CD4-positive, alpha-beta memory T cell (primary cell): ENCODE measurements around the gene TRPC4. TPM values are rescaled to one million over a fixed set of nuclear protein-coding genes. Genes with fewer than 3 reads are reported as not detected.

ENCODE experiments used
- CTCF ChIA-PET: fragments of 350-600 bp; sonication (Branson Sonifier 250); formaldehyde crosslinking; loops from one replicate; lab custom pipeline; 2021; ENCODE audit warnings: inconsistent platforms; ENCODE audit not compliant: partially characterized antibody; lab: Charles Lee
- POLR2A ChIA-PET: fragments of 350-600 bp; sonication (Branson Sonifier 250); formaldehyde crosslinking; loops from one replicate; lab custom pipeline; 2021; ENCODE audit not compliant: partially characterized antibody; lab: Charles Lee
- DNase-seq, 5 donors: peaks; one replicate each; pipeline versions ENCODE4 v3.0.0 to v3.0.0-alpha.2; 2020 to 2022; ENCODE audit warnings: mixed read lengths in 1 of 5
- H3K27ac ChIP-seq: one replicate; pipeline ENCODE4 v1.7.0; 2013; ENCODE audit warnings: low read depth, low read length
- H3K27me3 ChIP-seq: 2 replicates; pipeline ENCODE4 v1.7.0; 2013; ENCODE audit warnings: mild to moderate bottlenecking, low read length, moderate library complexity; ENCODE audit not compliant: insufficient read depth
- H3K36me3 ChIP-seq: 2 replicates; pipeline ENCODE4 v1.7.0; 2013; ENCODE audit warnings: mild to moderate bottlenecking, low read length, moderate library complexity; ENCODE audit not compliant: insufficient read depth
- H3K4me1 ChIP-seq: 2 replicates; pipeline ENCODE4 v1.7.0; 2013; ENCODE audit warnings: mild to moderate bottlenecking, low read length, moderate library complexity; ENCODE audit not compliant: insufficient read depth
- H3K4me3 ChIP-seq, 2 donors: one replicate each; pipeline ENCODE4 v1.7.0; 2013; ENCODE audit warnings: low read length in 2 of 2, mild to moderate bottlenecking in 1 of 2
- H3K9me3 ChIP-seq, 2 donors: one replicate each; pipeline ENCODE4 v1.7.0; 2013; ENCODE audit warnings: low read length in 2 of 2, control low read depth in 1 of 2; ENCODE audit not compliant: control insufficient read depth in 1 of 2
- H3K27ac Mint-ChIP-seq, 7 donors: one replicate each; pipeline ENCODE4 v1.8.0; 2020 to 2021; ENCODE audit warnings: mixed read lengths in 7 of 7, mild to moderate bottlenecking in 6 of 7, inconsistent platforms in 3 of 7, moderate library complexity in 3 of 7
- H3K27me3 Mint-ChIP-seq, 2 donors: one replicate each; pipeline ENCODE4 v1.8.0; 2020 to 2021; ENCODE audit warnings: mixed read lengths in 2 of 2
- H3K36me3 Mint-ChIP-seq, 2 donors: one replicate each; pipeline ENCODE4 v1.8.0; 2020 to 2021; ENCODE audit warnings: mixed read lengths in 2 of 2, inconsistent platforms in 1 of 2, mild to moderate bottlenecking in 1 of 2
- H3K4me1 Mint-ChIP-seq, 4 donors: one replicate each; pipeline ENCODE4 v1.8.0; 2020 to 2021; ENCODE audit warnings: mixed read lengths in 4 of 4, mild to moderate bottlenecking in 1 of 4
- H3K4me3 Mint-ChIP-seq, 8 donors: one replicate each; pipeline ENCODE4 v1.8.0; 2020 to 2021; ENCODE audit warnings: mixed read lengths in 8 of 8, mild to moderate bottlenecking in 7 of 8, moderate library complexity in 6 of 8, inconsistent platforms in 3 of 8
- H3K9me3 Mint-ChIP-seq, 8 donors: one replicate each; pipeline ENCODE4 v1.8.0; 2020 to 2021; ENCODE audit warnings: mixed read lengths in 8 of 8, mild to moderate bottlenecking in 5 of 8, inconsistent platforms in 3 of 8, moderate library complexity in 1 of 8
- intact Hi-C: fragments of 100-400 bp; cut with micrococcal nuclease; formaldehyde crosslinking; loops from one replicate; pipeline ENCODE4 v1.15.1; 2023
- polyA plus RNA-seq, 2 donors: library from polyadenylated mRNA; unstranded; fragments of 300-500 nt; fragmentation: Illumina TruSeq; gene quantifications; one replicate each; pipeline ENCODE4 v1.2.3, GENCODE V29; 2021
- total RNA-seq, 2 experiments: library from RNA; stranded (reverse); gene quantifications; one replicate each; pipeline ENCODE4 v1.2.3, GENCODE V29; 2021

The TRPC4 gene
- total and polyA plus RNA-seq, 4 experiments from 2014 or later, result not detected

DNA sequence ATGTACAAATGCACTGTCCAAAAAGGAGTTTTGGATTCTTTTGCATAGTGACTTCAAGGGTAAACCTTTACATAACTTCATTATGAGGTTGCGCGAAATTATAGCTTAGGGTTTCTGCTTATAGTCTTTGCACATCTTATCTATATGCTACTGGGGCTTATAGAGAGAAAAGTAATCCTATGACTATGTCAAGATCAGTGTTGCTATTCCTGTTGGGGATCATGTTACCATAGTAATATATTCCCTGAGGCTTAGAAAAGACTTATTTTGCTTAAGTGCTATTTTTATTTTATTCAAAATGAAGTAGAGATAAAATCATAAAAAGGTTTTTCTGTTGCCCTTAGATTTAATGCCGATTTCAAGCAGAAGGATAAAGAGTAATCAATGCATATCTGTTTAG lies 256.3 kb downstream of the TRPC4 start:
- Histone ChIP-seq H3K4me1 (no peaks in the 10 kb centered on the region), H3K4me3 (no peak overlapping the region), H3K9me3 (no peaks in the 10 kb centered on the region), H3K27ac (no peak overlapping the region), H3K27me3 (no peaks in the 10 kb centered on the region), H3K36me3 (no peaks in the 10 kb centered on the region)
- Mint-ChIP-seq H3K36me3 (no peaks in the 10 kb centered on the region), H3K27ac (no peak overlapping the region), H3K4me1 (no peaks in the 10 kb centered on the region), H3K27me3 (no peaks in the 10 kb centered on the region), H3K9me3 (peaks cover 0 to 3% (median 0%) of the 10 kb centered on the region in 8 donors), H3K4me3 (no peak overlapping the region)
- CTCF ChIA-PET, result no interaction called here
- intact Hi-C loops, result no loop called here
- DNase-seq, result no peak
- POLR2A ChIA-PET, result no interaction called here

DNA sequence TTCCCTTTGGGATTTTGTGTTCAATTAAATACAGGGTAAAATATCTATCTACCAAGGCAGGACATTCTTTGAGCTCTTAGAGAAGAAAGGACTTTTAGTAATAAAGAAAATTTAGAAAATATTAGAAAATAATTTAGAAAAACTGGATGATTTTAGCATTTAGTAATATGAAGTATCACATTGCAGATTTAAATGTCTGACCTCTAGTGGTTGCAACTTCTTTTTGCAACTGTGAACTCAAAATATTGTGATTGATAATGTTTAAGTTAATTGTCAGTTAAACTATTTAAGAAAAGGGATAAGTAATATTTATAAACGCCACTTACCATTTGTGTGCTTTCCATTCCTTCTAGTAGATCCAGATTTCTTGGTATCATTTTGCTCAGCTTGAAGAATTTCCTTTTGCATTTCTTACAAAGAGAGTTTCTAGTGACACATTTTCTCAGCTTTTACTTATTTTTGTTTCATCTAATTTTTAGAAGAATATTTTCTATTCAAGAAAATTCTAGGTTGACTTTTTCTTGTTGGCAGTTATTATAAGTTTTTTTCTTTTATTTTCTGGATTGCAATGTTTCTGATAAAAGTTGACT lies 260.7 kb downstream of the TRPC4 start:
- H3K27me3 Mint-ChIP-seq, result no peaks in the 10 kb centered on the region
- no peaks in the 10 kb centered on the region for H3K4me1 Mint-ChIP-seq
- no peak overlapping the region for H3K4me3 Mint-ChIP-seq
- peaks cover 0 to 7% (median 3%) of the 10 kb centered on the region in 8 donors for H3K9me3 Mint-ChIP-seq
- Histone ChIP-seq H3K36me3 (no peaks in the 10 kb centered on the region), H3K4me1 (no peaks in the 10 kb centered on the region), H3K27ac (no peak overlapping the region), H3K4me3 (no peak overlapping the region), H3K27me3 (no peaks in the 10 kb centered on the region), H3K9me3 (no peaks in the 10 kb centered on the region)
- intact Hi-C loops, result no loop called here
- no peak for DNase-seq
- CTCF ChIA-PET, result no interaction called here
- H3K36me3 Mint-ChIP-seq, result no peaks in the 10 kb centered on the region
- no peak overlapping the region for H3K27ac Mint-ChIP-seq
- POLR2A ChIA-PET, result no interaction called here

DNA sequence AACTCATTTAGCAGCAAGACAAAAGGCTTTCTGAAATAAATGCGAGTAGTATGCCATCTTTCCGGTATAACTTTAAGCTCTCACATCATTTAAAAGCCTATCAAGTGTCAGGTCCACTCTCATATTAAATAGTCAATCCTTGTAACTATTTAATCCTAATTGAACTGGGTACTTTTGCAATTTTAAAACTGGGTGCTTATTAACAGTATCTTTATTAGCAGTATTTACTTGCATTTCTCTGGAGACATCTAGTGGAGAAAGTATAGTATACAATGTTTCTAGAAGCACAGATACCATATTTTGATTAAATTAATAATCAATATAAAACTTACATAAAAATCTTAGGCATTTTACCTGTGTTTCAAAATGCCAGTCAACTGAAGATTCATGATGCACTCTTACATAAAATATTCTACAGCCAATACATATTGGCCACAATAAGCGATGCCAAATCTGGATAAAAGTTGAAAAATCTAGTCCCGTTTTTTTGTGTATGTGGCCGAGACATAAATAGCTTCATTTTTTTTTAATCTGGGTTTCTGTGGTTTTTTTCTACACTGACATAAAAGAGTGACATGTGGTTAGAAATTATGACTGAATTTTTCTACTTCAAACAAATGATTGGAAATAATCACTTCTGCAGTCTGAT lies 266.7 kb downstream of the TRPC4 start:
- Histone ChIP-seq H3K4me3 (no peak overlapping the region), H3K4me1 (no peaks in the 10 kb centered on the region), H3K9me3 (no peaks in the 10 kb centered on the region), H3K27ac (no peak overlapping the region), H3K36me3 (no peaks in the 10 kb centered on the region), H3K27me3 (no peaks in the 10 kb centered on the region)
- no peak for DNase-seq
- no peak overlapping the region for H3K27ac Mint-ChIP-seq
- intact Hi-C loops, result no loop called here
- ChIA-PET CTCF (no interaction called here), POLR2A (no interaction called here)
- no peaks in the 10 kb centered on the region for H3K4me1 Mint-ChIP-seq
- no peaks in the 10 kb centered on the region for H3K27me3 Mint-ChIP-seq
- peaks cover 0 to 5% (median 3%) of the 10 kb centered on the region in 8 donors for H3K9me3 Mint-ChIP-seq
- H3K4me3 Mint-ChIP-seq, result no peak overlapping the region
- H3K36me3 Mint-ChIP-seq, result no peaks in the 10 kb centered on the region

DNA sequence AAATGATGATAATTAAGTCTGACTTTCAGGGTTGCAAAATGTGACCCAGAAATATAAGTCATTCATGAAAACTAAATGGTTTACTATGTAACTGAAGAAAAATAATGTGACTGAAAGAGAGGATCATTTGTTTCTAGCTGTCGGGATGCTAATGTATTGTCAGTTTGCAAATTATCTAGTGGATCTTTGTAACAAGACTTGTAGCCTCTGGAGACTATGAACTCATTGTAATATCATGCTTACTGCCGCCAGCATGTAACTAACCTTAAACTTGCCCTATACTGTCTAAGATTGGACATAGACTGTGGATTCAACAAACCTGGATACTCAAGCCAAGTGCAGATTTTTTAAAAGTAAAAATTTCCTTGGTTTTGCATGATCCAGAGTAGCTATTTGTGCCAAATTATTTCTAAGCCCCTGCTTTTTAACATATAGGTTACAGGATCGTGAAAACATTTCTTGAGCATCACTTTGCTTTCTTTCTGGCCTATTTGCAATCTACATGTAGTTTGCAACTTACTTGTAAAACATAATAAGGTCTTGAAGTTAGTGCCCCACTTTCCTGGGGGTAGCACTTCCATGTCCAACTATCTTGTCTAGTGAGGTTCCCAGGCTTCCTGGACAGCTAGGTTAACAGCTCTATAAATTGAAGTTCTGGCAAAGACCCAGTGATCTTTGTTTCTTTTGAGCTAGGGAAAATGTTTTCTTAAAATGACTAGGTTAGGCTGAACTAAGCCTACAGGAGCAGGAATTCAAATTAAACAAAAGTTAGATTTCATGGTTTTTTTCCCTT lies 267.7 kb downstream of the TRPC4 start:
- H3K4me3 Mint-ChIP-seq, result no peak overlapping the region
- no peaks in the 10 kb centered on the region for H3K4me1 Mint-ChIP-seq
- peaks cover 0 to 4% (median under 1%) of the 10 kb centered on the region in 8 donors for H3K9me3 Mint-ChIP-seq
- intact Hi-C loops, result no loop called here
- no peaks in the 10 kb centered on the region for H3K27me3 ChIP-seq
- no peaks in the 10 kb centered on the region for H3K36me3 ChIP-seq
- H3K27me3 Mint-ChIP-seq, result no peaks in the 10 kb centered on the region
- POLR2A ChIA-PET, result no interaction called here
- no peak overlapping the region for H3K27ac Mint-ChIP-seq
- DNase-seq, result no peak
- H3K4me1 ChIP-seq, result no peaks in the 10 kb centered on the region
- no peaks in the 10 kb centered on the region for H3K9me3 ChIP-seq
- CTCF ChIA-PET, result no interaction called here
- no peaks in the 10 kb centered on the region for H3K36me3 Mint-ChIP-seq
- H3K4me3 ChIP-seq, result no peak overlapping the region
- H3K27ac ChIP-seq, result no peak overlapping the region

DNA sequence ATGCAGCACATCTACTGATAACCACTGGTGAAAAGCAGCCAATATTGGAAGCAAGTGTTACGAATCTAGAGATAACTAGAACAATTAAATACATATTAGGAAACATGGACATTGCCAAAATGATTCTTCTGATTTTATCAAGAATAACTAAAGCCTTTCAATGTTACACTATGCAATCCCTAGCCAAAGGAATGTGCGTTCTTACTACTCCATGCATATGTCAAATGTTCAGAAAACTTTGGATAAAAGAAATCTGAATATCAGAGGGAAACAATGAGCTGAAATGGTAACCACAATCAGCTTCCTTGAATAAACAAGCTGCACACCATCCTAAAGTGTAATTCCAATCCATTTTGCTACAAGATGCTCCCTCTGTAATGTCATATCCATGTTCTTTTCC lies 270.1 kb downstream of the TRPC4 start:
- H3K27ac ChIP-seq, result no peak overlapping the region
- no peak overlapping the region for H3K4me3 ChIP-seq
- no peak for DNase-seq
- H3K36me3 ChIP-seq, result no peaks in the 10 kb centered on the region
- H3K4me1 ChIP-seq, result no peaks in the 10 kb centered on the region
- Mint-ChIP-seq H3K9me3 (no peaks in the 10 kb centered on the region), H3K4me3 (no peak overlapping the region), H3K27ac (no peak overlapping the region), H3K4me1 (no peaks in the 10 kb centered on the region), H3K27me3 (no peaks in the 10 kb centered on the region), H3K36me3 (no peaks in the 10 kb centered on the region)
- H3K27me3 ChIP-seq, result no peaks in the 10 kb centered on the region
- H3K9me3 ChIP-seq, result no peaks in the 10 kb centered on the region
- POLR2A ChIA-PET, result no interaction called here
- CTCF ChIA-PET, result no interaction called here
- intact Hi-C loops, result no loop called here

DNA sequence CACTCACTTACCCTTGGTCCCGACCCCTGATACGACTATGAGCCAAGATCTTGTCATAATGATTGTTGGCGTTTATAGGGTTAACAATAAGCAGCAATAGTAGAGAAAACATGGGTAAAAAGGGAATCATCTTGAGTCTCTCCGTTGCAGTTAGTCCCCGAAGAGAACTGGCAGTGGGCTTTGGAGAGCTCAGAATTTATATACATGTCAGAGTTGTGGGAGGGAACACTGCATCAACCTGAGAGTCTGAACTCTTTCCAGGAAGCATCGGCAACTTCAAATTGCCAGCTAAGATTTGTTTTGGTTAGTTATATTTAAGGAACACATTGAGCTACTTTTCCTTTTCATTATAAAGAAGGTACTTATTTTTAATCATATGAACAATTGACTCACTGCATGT lies 271.0 kb downstream of the TRPC4 start, which contains the start of gene POSTN:
Gene POSTN (minus strand): TSS at position 172 of the 400 bp plus-strand sequence. CDS start 42 bp downstream, at position 130.
- no peak within 1 kb of the TSS for H3K4me3 ChIP-seq
- CTCF ChIA-PET, result no interaction called here

DNA sequence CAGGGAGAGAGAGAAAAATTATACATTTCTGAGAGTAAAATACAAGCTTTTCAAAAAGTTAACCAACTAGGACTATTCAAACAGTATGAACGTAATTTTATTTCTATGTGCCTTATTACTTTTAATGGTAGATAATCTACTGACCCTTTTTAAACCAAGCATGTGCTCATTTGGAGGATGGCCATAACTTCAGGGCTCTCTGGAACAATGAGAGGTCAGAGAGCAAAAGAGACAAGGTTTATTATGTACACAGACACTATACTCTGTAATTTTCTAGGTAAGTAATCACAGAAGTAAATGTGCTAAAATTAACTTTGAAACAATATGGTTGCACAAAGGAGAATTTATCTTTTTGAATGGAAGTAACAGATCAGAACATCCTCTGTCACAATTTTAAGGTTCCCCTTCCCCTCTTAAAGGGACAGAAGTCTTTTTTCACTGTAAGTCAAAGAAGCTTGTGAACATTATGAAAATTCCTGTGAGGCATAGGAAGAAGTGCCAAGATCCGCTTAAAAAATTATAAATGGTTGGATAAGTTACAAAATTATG lies 272.0 kb downstream of the TRPC4 start:
- Histone ChIP-seq H3K4me1 (no peaks in the 10 kb centered on the region), H3K9me3 (no peaks in the 10 kb centered on the region), H3K27ac (no peak overlapping the region), H3K4me3 (no peak overlapping the region), H3K27me3 (no peaks in the 10 kb centered on the region), H3K36me3 (no peaks in the 10 kb centered on the region)
- H3K4me3 Mint-ChIP-seq, result no peak overlapping the region
- CTCF ChIA-PET, result no interaction called here
- no peaks in the 10 kb centered on the region for H3K36me3 Mint-ChIP-seq
- H3K9me3 Mint-ChIP-seq, result no peaks in the 10 kb centered on the region
- no peaks in the 10 kb centered on the region for H3K27me3 Mint-ChIP-seq
- DNase-seq, result no peak
- no peaks in the 10 kb centered on the region for H3K4me1 Mint-ChIP-seq
- no peak overlapping the region for H3K27ac Mint-ChIP-seq
- POLR2A ChIA-PET, result no interaction called here
- intact Hi-C loops, result no loop called here

More for the DNA sequence above, 271.0 kb downstream of the TRPC4 start, which contains the start of gene POSTN:
- Histone ChIP-seq H3K27ac (no peak within 1 kb of the TSS), H3K4me1 (no peaks in the 10 kb centered on the region), H3K36me3 (no peaks in the 10 kb centered on the region), H3K27me3 (no peaks in the 10 kb centered on the region), H3K9me3 (no peaks in the 10 kb centered on the region)
- no peaks in the 10 kb centered on the region for H3K36me3 Mint-ChIP-seq
- no peaks in the 10 kb centered on the region for H3K9me3 Mint-ChIP-seq
- intact Hi-C loops, result no loop called here
- no peak for DNase-seq
- POLR2A ChIA-PET, result no interaction called here
- no peak within 1 kb of the TSS for H3K4me3 Mint-ChIP-seq
- H3K4me1 Mint-ChIP-seq, result no peaks in the 10 kb centered on the region
- no peaks in the 10 kb centered on the region for H3K27me3 Mint-ChIP-seq
- no peak within 1 kb of the TSS for H3K27ac Mint-ChIP-seq
